Urothelium cell line (cell line): Measurements from ENCODE around the gene TXN.
"Not testable (repeated sequence)": the region's sequence is repeated elsewhere in the genome, so short reads cannot be mapped to it uniquely, and the experiment has no call there.

Experiments used
- DNase-seq: peaks from one replicate; pipeline ENCODE4 v3.0.0; 2011; ENCODE audit warnings: low spot score, mixed read lengths
- FAIRE-seq: peaks from 2 replicates; lab custom pipeline; 2011; peaks lifted over from hg19 to GRCh38; lab: Jason Lieb, UNC

Gene TXN

DNA sequence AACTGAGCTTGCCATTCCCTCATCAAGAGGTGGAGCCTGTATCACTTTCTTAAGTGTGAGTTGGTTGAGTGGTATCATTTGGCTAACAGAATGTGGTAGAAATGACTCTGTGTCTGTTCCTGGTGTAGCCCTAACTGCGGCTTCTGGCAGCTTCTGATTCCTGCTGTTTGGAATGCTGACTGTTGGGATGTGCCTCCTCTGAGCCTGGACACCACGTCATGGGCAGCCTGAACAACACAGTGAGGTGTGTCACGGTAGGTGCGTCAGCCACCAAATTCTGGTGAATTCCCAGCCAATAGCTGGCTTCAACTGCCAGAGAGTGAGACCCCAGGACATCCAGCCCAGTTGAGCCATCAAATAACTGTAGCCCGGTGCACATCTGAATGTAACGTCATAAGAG is 42.2 kb downstream of the TXN start:
- no peak for FAIRE-seq
- peak; percentile 7 for DNase-seq

DNA sequence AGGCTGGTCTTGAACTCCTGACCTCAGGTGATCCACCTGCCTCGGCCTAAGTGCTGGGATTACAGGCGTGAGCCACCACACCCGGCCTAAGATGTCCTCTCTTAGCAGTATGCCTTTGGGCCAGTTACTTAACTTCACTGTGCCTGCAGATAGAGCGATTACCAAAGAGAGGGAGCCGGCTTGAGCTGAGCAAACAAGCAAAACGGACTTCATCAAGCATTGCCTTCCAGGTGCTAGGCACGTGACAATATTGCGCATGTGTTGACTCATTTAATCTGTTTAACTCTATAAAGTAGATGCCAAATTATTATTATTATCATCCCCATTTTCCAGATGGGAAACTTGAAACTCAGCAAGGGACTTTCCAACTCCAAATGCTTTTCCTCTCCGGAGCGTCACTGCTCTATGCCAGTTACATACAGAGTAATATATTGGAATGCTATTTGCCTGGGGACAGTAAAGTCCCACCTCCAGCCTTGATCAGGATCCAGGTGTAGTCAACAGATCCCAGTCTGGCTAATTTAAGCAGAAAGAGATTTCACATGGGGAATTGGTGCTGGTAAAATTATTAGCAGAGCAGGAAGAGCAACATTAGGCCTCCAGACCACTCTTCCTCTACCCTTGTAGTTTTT is 42.8 kb downstream of the TXN start:
- no peak for FAIRE-seq
- DNase-seq, result no peak

DNA sequence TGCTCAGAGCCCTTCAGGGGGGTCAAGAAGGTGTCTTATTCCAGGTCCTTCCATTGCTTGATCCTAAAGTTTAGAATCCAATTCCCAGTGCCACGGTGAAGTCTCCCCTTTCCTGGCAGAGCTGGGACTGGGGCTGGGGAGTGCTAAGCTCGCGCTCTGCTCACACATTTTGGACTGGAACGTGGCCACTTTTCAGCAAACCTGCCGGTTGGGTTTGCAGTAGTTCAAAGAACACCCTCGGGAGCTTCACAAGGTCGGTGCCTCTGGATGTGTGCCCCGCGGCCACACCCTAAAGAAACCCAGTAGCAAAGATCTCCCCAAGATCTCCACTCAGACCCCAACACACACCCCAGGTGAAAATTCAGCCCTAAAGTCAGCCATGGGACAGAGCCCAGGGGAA is 48.3 kb downstream of the TXN start, which contains the start of gene C9orf152:
Gene C9orf152, minus strand, starts transcription at position 129 of the 400 bp plus-strand sequence. CDS start 580 bp downstream, outside the sequence.
- DNase-seq (no peak), FAIRE-seq (no peak)

DNA sequence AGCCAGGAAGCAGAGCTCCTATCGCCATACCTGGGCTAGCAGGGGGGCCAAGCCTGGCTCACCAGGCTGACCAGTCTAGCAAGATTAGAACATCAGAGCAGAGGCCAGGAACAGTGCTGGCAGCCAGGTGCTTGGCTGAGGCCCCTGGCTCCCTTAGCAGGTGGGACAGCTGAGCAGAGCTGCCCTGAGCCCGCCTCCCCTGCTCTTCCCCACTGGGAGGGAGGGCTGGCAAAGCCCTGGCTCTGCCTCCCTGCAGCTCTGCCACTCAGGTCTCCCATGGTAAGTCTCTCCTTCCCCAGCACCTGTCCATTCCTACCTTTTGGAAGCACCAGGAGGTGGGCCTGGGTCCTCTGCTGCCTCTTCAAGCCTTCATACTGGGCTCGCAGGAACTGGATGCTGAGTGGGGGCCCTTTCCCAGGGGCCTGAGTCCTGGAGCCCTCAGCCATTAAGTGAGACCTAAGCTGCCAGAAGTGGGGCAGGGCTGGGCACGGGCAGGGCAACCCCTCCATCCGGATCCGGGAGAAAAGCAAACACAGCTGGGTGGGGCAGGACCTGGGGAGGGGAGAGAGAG is 49.2 kb downstream of the TXN start:
- no peak for DNase-seq
- FAIRE-seq, result no peak

DNA sequence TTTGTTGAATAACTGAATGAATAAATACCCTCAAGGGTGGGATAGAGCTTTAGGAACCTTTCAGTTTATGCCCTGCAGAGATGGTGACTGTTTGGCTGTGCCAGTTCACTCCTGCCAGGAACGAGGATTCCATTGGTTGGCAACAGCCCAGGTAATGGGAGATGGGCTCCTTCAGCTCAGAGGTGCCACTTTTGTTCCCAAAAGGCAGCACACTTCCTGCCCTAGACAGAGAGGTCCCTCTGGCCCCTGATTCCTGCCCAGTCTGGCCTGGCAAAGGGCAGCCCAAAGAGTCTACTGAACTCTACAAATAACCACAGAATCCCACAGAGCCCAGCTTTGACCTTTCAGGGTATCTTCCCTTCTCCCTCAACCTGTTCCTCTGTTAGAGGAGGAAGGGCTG is 49.9 kb downstream of the TXN start:
- DNase-seq (no peak), FAIRE-seq (no peak)

DNA sequence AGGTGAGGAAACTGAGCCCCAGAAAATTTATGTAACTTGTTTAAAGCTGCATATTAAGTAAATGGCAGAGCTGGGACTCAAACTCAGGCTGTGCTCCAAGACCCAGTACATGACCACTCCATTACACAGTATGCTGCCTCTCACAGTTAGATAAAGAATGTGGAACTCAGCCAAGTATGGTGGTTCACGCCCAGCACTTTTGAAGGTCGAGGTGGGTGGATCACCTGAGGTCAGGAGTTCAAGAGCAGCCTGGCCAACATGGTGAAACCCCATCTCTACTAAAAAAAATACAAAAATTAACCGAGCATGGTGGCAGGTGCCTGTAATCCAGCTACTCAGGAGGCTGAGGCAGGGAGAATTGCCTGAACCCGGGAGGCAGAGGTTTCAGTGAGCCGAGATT is 50.7 kb downstream of the TXN start:
- DNase-seq, FAIRE-seq: not testable (repeated sequence)

DNA sequence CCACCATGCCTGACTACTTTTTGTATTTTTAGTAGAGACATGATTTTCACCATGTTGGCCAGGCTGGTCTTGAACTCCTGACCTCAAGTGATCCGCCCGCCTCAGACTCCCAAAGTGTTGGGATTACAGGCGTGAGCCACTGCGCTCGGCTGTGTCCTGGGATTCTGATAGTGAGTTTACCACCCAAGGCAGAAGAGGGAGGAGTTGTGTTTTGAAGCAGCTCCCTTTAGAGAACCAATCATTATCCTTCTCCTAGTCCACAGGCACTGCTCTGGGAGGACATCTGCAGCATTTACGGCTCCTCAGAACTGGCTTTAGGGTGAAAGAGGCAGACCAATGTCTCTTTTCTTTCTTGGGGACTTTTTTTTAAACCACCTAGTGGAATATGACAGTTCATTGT is 54.1 kb downstream of the TXN start:
- DNase-seq, result no peak
- FAIRE-seq, result no peak

DNA sequence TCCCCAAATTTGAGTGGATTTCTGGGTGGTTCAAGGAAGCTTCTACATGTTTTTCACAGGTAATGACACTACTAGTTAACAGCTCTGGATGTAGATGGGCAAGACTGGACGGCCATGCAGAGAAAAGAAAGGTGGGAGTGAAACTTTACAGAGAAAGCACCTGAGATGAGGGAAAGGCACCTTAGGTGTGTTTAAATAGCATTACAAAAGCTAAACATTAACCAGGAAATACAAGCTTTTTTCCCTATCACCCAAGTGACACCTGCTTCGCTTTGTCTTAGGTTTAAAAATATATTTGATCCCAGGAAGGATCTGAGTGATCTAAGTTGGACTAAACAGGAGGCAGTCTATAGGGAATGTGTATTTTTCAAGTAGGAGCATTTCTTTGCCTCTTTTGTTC is 56.7 kb downstream of the TXN start:
- DNase-seq (no peak), FAIRE-seq (no peak)

DNA sequence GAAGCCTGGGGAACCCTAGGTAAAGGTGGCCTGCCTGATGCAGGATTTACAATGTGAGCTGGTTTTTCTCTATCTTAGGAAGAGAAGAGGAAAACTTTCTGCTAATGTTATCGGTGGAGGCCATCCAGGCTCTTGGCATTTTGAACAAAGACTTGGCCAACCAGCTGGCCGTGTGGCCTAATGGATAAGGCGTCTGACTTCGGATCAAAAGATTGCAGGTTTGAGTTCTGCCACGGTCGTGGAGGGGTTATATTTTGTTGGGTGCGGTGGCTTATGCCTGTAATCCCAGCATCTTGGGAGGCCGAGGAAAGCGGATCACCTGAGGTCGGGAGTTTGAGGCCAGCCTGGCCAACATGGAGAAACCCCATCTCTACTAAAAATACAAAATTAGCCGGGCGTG is 58.0 kb downstream of the TXN start:
- FAIRE-seq (no peak), DNase-seq (no peak)

DNA sequence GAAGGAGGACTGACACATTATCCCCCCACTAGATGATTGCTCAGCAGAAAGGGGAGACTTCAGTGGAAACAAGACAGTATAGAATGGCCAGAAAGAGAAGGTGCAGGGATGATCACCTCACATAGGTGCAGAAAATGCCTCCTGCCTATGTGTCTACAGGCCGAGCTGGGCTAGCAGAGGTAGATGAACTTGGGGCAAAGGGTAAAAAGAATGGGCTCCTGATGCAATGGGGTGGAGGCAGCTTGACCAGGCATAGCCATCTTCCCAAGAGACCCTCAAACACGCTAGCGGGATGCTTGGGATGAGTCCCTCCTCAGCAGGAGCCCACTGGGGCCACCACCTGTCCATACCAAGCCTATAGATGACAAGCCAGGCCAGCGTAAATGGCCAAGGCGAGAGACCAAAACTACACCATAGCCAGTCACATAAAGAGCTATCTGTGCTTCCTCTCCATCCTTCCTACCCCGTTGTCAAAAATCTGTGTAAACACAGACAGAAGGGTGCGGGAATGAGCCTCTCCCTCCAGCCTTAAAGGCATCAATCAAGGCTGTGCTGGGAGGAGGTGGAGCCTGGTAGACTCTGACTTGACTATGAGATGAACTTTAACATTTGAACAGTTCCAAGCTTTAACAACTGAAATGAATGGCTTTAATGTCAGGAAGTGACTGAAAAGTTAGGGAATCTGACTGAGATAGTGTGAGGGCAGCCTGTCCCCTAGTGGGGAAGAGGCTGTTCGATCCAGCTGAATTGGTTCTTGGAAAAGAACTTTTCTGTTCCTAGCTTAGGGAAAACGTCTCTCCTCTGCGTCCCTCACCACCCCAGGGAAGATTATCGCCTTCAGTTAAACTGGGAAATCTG is 58.7 kb downstream of the TXN start:
- FAIRE-seq (no peak), DNase-seq (no peak)

DNA sequence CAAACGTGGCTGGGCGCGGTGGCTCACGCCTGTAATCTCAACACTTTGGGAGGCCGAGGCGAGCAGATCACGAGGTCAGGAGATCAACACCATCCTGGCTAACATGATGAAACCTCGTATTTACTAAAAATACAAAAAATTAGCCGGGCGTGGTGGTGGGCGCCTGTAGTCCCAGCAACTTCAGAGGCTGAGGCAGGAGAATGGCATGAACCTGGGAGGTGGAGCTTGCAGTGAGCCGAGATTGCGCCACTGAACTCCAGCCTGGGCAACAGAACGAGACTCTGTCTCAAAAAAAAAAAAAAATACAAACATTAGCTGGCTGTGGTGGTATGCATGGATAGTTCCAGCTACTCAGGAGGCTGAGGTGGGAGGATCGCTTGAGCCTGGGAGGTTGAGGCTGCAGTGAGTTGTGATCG is 60.2 kb downstream of the TXN start:
- FAIRE-seq, DNase-seq: not testable (repeated sequence)
